Gastrocnemius medialis (tissue), 4 donors: Measurements from ENCODE around the gene ESYT2.

Source experiments
- POLR2A ChIP-seq, 2 donors: fragments of 450-650 bp; IDR thresholded peaks; one replicate each; pipeline ENCODE4 v1.6.1; 2017; ENCODE audit warnings: antibody characterized with exemption in 2 of 2, mild to moderate bottlenecking in 2 of 2, moderate library complexity in 2 of 2
- TF ChIP-seq, protein P1 (sequence below), 5 experiments: fragments of 450-650 bp in 3 of 5; fragments of 200-600 bp in 2 of 5; sonication (generic) in 2 of 5; IDR thresholded peaks in 4 of 5; conservative IDR thresholded peaks in 1 of 5; 1 replicate in 4 of 5; 2 replicates in 1 of 5; pipeline ENCODE4 v1.5.1; 2016 to 2019; ENCODE audit warnings: antibody characterized with exemption in 5 of 5, mild to moderate bottlenecking in 3 of 5, moderate library complexity in 3 of 5

DNA sequence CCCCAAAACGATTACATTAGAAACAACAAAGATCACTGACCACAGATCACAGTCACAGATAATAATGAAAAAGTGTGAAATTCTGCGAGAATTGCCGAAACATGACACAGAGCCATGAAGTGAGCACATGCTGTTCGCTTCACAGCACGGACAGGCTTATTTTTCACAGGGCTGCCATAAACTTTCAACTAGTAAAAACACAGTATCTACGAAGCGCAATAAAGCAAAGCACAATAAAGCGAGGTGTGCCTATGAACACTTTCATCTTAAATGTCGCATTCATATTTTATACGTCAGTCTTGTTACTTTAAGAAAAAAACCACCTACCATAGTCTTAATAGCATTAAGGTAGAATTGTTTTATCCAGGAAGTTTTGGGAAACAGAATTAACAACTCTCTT is 51.5 kb downstream of the ESYT2 start:
- TF ChIP-seq, protein P1, sequence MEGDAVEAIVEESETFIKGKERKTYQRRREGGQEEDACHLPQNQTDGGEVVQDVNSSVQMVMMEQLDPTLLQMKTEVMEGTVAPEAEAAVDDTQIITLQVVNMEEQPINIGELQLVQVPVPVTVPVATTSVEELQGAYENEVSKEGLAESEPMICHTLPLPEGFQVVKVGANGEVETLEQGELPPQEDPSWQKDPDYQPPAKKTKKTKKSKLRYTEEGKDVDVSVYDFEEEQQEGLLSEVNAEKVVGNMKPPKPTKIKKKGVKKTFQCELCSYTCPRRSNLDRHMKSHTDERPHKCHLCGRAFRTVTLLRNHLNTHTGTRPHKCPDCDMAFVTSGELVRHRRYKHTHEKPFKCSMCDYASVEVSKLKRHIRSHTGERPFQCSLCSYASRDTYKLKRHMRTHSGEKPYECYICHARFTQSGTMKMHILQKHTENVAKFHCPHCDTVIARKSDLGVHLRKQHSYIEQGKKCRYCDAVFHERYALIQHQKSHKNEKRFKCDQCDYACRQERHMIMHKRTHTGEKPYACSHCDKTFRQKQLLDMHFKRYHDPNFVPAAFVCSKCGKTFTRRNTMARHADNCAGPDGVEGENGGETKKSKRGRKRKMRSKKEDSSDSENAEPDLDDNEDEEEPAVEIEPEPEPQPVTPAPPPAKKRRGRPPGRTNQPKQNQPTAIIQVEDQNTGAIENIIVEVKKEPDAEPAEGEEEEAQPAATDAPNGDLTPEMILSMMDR (IDR thresholded peaks at IDR 0.05 in 4 of 5, conservative IDR thresholded peaks at IDR 0.05 in 1 of 5), result no peak
- no peak for TF ChIP-seq POLR2A (IDR thresholded peaks at IDR 0.05)
